ENCODE data around the gene TRIM67. TPM values are rescaled to one million over a fixed set of nuclear protein-coding genes. Genes with fewer than 3 reads are reported as not detected.
"Not testable (repeated sequence)": the region's sequence is repeated elsewhere in the genome, so short reads cannot be mapped to it uniquely, and the experiment has no call there.

Gene TRIM67
- total and polyA plus RNA-seq, 7 experiments from 2014 or later = 0.02 TPM; not detected in 6

DNA sequence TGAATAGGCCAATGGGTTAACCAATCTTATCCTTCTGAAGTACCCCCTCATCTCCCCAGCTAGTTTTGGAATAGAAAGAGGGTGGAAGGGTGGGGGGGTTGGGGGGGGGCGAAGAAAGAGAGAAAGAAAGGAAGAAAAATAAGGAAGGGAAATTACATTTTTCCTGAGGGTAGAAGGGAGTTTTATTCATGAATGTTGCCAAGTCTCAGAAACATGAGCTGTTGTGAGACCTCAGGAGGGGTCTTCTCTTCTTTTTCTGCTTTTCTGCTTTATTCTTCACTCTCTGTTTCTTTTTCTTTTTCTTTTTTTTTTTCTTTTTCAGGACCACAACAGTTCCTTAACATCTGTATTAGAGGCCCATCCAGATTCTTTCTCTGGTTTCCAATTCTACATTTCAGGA is 6.0 kb upstream of the TRIM67 start:
- Mint-ChIP-seq H3K4me1 (peaks cover 0 to under 1% (median 0%) of the 10 kb centered on the region in 7 donors), H3K36me3 (no peaks in the 10 kb centered on the region), H3K9me3 (peaks cover 4 to 29% (median 12%) of the 10 kb centered on the region in 11 donors), H3K27me3 (peaks cover 53 to 60% (median 58%) of the 10 kb centered on the region in 5 donors), H3K27ac (no peak overlapping the region), H3K4me3 (no peak overlapping the region)
- intact Hi-C loops (cut with micrococcal nuclease) = no loop called here
- peaks cover 0 to 14% (median 0%) of the 10 kb centered on the region in 3 experiments for H3K9me3 ChIP-seq (ENCODE audit: control insufficient read depth in 2 of 3, low read length in 3 of 3)
- H3K4me1 ChIP-seq (ENCODE audit: control insufficient read depth in 2 of 2, insufficient read depth in 2 of 2, low read length in 2 of 2) = no peaks in the 10 kb centered on the region
- CTCF ChIA-PET = no interaction called here
- no peak for ATAC-seq
- no peak overlapping the region for H3K4me3 ChIP-seq (ENCODE audit: low read length)
- no peak overlapping the region for H3K27ac ChIP-seq (ENCODE audit: low read depth, low read length)
- no peaks in the 10 kb centered on the region for H3K36me3 ChIP-seq (ENCODE audit: control insufficient read depth in 2 of 3, insufficient read depth in 3 of 3, low read length in 3 of 3)
- DNase-seq = no peak
- POLR2A ChIA-PET = no interaction called here
- peaks cover 0 to under 1% of the 10 kb centered on the region in 2 donors for H3K27me3 ChIP-seq (ENCODE audit: control insufficient read depth in 2 of 2, insufficient read depth in 2 of 2, low read length in 2 of 2)

DNA sequence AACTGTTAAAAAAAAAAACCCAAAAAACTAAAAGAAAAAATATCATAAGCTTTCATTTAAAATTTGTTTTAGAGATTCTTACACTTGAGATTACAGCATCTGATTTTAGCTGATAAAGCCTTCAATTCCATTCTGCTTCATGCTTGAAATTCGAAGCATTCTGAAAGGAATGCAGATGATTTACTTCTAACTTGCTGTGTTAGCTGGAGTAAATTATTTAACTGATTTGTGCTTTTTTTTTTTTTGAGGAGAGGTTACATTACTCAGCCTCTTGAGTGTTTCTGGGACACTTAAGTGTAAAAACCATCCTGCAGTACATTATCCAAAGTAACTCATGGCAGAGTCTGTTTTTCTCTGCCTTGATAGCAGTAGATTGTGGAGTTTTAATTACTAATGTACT is 4.5 kb upstream of the TRIM67 start:
- Histone ChIP-seq H3K9me3 (ENCODE audit: control insufficient read depth in 2 of 3, low read length in 3 of 3) (peaks cover 0 to 4% (median 0%) of the 10 kb centered on the region in 3 experiments), H3K27me3 (ENCODE audit: control insufficient read depth in 2 of 2, insufficient read depth in 2 of 2, low read length in 2 of 2) (peaks cover 0 to 3% of the 10 kb centered on the region in 2 donors), H3K4me1 (ENCODE audit: control insufficient read depth in 2 of 2, insufficient read depth in 2 of 2, low read length in 2 of 2) (peaks cover 0 to 3% of the 10 kb centered on the region in 2 donors), H3K36me3 (ENCODE audit: control insufficient read depth in 2 of 3, insufficient read depth in 3 of 3, low read length in 3 of 3) (no peaks in the 10 kb centered on the region), H3K27ac (ENCODE audit: low read depth, low read length) (no peak overlapping the region), H3K4me3 (ENCODE audit: low read length) (no peak overlapping the region)
- Mint-ChIP-seq H3K4me1 (peaks cover 0 to 6% (median 0%) of the 10 kb centered on the region in 7 donors), H3K9me3 (peaks cover 2 to 20% (median 5%) of the 10 kb centered on the region in 11 donors), H3K4me3 (no peak overlapping the region), H3K36me3 (no peaks in the 10 kb centered on the region), H3K27ac (no peak overlapping the region), H3K27me3 (peaks cover 56 to 67% (median 60%) of the 10 kb centered on the region in 5 donors)
- ChIA-PET CTCF (no interaction called here), POLR2A (no interaction called here)
- intact Hi-C loops (cut with micrococcal nuclease) = no loop called here
- DNase-seq (no peak), ATAC-seq (no peak)

DNA sequence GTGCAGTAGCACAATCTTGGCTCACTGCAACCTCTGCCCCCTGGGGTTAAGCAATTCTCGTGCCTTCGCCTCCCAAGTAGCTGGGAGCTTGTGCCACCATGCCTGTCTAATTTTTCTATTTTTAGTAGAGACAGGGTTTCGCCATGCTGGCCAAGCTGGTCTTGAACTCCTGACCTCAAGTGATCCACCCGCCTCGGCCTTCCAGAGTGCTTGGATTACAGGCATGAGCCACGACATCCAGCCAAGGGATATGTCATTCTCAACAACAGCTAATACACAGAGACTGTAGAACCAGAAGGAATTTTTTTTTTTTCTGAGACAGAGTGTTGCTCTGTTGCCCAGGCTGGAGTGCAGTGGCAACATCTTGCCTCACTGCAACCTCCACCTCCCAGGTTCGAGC is 3.7 kb upstream of the TRIM67 start:
- H3K27me3 Mint-ChIP-seq = peaks cover 56 to 67% (median 60%) of the 10 kb centered on the region in 5 donors
- H3K4me3 ChIP-seq (ENCODE audit: low read length); H3K36me3 Mint-ChIP-seq; H3K36me3 ChIP-seq (ENCODE audit: control insufficient read depth in 2 of 3, insufficient read depth in 3 of 3, low read length in 3 of 3); H3K4me1 Mint-ChIP-seq; intact Hi-C loops (cut with micrococcal nuclease); H3K27ac ChIP-seq (ENCODE audit: low read depth, low read length); DNase-seq; CTCF ChIA-PET; H3K4me3 Mint-ChIP-seq; H3K9me3 ChIP-seq (ENCODE audit: control insufficient read depth in 2 of 3, low read length in 3 of 3); ATAC-seq; H3K27me3 ChIP-seq (ENCODE audit: control insufficient read depth in 2 of 2, insufficient read depth in 2 of 2, low read length in 2 of 2); POLR2A ChIA-PET; H3K4me1 ChIP-seq (ENCODE audit: control insufficient read depth in 2 of 2, insufficient read depth in 2 of 2, low read length in 2 of 2); H3K27ac Mint-ChIP-seq: not testable (repeated sequence)
- peaks cover 0 to 12% (median 0%) of the 10 kb centered on the region in 11 donors for H3K9me3 Mint-ChIP-seq

DNA sequence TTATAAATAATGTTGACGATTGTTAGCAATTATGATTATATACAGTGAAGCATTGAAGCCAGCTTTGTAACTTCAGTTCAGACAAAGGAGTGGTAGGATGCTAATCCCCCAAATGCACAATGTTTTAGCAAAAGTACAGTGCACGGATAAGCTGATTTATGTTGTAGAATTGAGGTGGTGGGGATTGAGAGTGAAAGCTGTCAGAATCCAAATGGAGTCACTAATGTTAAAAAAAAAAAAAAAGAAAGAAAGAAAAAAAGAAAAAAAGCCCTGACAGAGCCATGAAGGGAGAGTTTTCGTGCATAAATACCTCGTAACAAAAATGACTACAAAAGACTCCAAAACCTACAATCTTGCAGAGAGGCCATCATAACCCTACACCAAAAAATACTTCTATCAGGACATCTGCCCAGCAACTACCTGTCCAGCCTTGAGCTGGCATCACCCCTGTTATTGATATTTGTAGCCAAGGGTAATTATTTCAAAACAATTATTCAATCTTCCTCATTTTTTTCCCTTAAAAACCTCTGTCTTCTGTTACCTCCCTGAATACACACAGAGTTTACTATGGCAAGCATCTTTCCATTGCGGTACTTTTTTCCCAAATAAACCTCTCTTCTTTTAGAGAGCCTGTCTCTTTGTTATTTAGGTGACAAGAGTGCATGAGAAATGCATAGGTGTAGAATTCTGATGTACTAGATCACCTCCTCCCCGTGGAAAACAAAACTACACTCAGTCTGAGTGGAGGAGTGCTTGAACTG is 2.5 kb upstream of the TRIM67 start:
- no peak for ATAC-seq
- H3K4me3 ChIP-seq (ENCODE audit: low read length) = no peak overlapping the region
- ChIA-PET CTCF (no interaction called here), POLR2A (no interaction called here)
- no peak for DNase-seq
- H3K36me3 ChIP-seq (ENCODE audit: control insufficient read depth in 2 of 3, insufficient read depth in 3 of 3, low read length in 3 of 3) = no peaks in the 10 kb centered on the region
- no peaks in the 10 kb centered on the region for H3K36me3 Mint-ChIP-seq
- H3K27me3 Mint-ChIP-seq = peaks cover 55 to 72% (median 65%) of the 10 kb centered on the region in 5 donors
- peaks cover 0 to 7% of the 10 kb centered on the region in 2 donors for H3K4me1 ChIP-seq (ENCODE audit: control insufficient read depth in 2 of 2, insufficient read depth in 2 of 2, low read length in 2 of 2)
- H3K27ac ChIP-seq (ENCODE audit: low read depth, low read length) = no peak overlapping the region
- peaks cover 0 to 5% (median 0%) of the 10 kb centered on the region in 11 donors for H3K9me3 Mint-ChIP-seq
- intact Hi-C loops (cut with micrococcal nuclease) = no loop called here
- H3K4me3 Mint-ChIP-seq = no peak overlapping the region
- H3K4me1 Mint-ChIP-seq = peaks cover 0 to 9% (median 2%) of the 10 kb centered on the region in 7 donors
- H3K9me3 ChIP-seq (ENCODE audit: control insufficient read depth in 2 of 3, low read length in 3 of 3) = no peaks in the 10 kb centered on the region
- H3K27ac Mint-ChIP-seq = no peak overlapping the region
- H3K27me3 ChIP-seq (ENCODE audit: control insufficient read depth in 2 of 2, insufficient read depth in 2 of 2, low read length in 2 of 2) = peaks cover 0 to 9% of the 10 kb centered on the region in 2 donors

DNA sequence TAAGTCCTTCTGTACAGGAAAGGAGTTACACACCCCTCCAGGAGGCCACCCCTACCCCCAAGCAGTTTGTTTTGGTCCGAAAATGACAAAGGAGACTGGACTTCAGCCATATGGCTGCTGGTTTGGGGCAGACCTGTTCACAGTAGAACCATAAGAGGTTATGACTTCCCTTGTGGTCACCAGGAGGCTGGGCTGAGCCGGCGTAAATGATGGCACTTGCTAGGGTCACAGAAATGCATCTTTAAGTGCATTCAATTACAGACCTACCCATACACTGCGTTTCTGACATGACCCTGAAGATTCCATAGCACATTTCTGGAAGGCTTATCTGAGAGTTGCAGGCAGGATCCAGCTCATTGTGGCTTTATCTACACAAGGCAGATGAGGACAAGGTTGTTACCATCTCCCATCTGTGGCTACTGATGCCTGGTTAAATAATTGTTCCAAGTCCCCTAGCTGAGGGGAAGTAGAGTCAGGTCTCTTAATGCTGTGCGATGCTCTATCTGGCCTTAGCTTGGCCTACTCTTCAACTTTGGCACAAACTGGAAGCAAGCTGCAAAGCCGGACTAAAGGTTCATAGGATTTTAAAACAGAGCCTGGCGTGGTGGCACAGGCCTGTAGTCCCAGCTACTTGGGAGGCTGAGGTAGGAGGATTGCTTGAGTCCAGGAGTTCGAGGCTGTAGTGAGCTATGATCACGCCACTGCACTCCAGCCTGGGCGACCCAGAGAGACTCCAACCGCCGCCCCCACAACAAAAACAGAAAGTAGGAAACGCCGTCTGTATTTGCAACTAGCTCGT is 1.7 kb upstream of the TRIM67 start:
- no peak overlapping the region for H3K27ac Mint-ChIP-seq
- H3K4me3 Mint-ChIP-seq = peak overlapping the region in 3 of 10 donors; percentile 7 to 44 (median 13)
- Histone ChIP-seq H3K4me3 (ENCODE audit: low read length) (no peak overlapping the region), H3K36me3 (ENCODE audit: control insufficient read depth in 2 of 3, insufficient read depth in 3 of 3, low read length in 3 of 3) (no peaks in the 10 kb centered on the region), H3K9me3 (ENCODE audit: control insufficient read depth in 2 of 3, low read length in 3 of 3) (no peaks in the 10 kb centered on the region), H3K4me1 (ENCODE audit: control insufficient read depth in 2 of 2, insufficient read depth in 2 of 2, low read length in 2 of 2) (peaks cover 0 to 7% of the 10 kb centered on the region in 2 donors), H3K27me3 (ENCODE audit: control insufficient read depth in 2 of 2, insufficient read depth in 2 of 2, low read length in 2 of 2) (peaks cover 0 to 9% of the 10 kb centered on the region in 2 donors), H3K27ac (ENCODE audit: low read depth, low read length) (no peak overlapping the region)
- CTCF ChIA-PET = no interaction called here
- ATAC-seq (no peak), DNase-seq (no peak)
- H3K36me3 Mint-ChIP-seq = no peaks in the 10 kb centered on the region
- peaks cover 0 to 5% (median 0%) of the 10 kb centered on the region in 11 donors for H3K9me3 Mint-ChIP-seq
- H3K4me1 Mint-ChIP-seq = peaks cover 0 to 9% (median 2%) of the 10 kb centered on the region in 7 donors
- H3K27me3 Mint-ChIP-seq = peaks cover 56 to 76% (median 67%) of the 10 kb centered on the region in 5 donors
- POLR2A ChIA-PET = no interaction called here
- intact Hi-C loops (cut with micrococcal nuclease) = loop anchor here in 1 of 2 donors (10.0 kb wide), 1 partner anchor 735 kb away; the partner anchor contains the start of gene PGBD5

DNA sequence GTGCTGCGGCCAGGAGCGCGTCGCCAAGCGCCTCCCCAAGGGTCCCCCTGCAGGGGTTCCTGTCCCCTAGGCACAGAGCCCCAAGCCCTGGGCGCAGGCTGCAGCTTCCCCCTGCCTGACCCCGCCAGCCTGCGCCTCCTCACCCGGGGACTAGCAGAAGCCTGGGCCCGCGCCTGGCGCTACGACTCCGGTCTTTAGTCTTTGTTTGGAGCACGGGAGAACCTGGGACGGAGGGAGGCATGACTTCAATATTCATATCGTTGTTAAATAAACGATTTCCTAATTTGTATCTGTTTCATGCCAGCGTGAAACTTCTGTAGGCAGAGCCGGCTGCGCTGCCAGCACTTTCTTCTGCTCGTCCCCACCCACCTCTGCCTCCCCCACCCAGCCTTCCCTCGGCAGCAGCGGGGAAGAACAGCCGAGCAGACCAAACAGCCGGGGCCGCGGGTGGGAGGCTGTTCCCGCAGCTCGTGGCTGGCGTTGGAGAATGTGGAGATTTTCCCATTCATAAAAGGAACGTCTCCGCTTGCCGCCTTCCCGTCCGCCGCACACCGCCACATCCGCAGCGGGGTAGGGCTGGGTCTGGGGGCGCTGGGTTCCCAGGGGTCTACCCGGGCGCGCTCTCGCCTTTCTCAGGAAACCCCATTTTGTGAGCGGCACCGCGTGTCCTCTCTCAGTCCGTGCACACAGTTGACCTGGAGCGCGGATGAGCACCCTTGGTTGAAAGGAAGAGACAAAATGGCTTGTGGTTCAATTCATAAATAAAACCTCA is 777 bp upstream of the TRIM67 start:
- Mint-ChIP-seq H3K4me3 (peak overlapping the region in 7 of 10 donors; percentile 7 to 61 (median 39)), H3K9me3 (peaks cover 0 to 5% (median 0%) of the 10 kb centered on the region in 11 donors), H3K27ac (no peak overlapping the region), H3K36me3 (no peaks in the 10 kb centered on the region), H3K4me1 (peaks cover 0 to 9% (median 2%) of the 10 kb centered on the region in 7 donors), H3K27me3 (peaks cover 56 to 77% (median 69%) of the 10 kb centered on the region in 5 donors)
- ChIA-PET CTCF (no interaction called here), POLR2A (no interaction called here)
- Histone ChIP-seq H3K27ac (ENCODE audit: low read depth, low read length) (no peak overlapping the region), H3K4me1 (ENCODE audit: control insufficient read depth in 2 of 2, insufficient read depth in 2 of 2, low read length in 2 of 2) (peaks cover 0 to 7% of the 10 kb centered on the region in 2 donors), H3K27me3 (ENCODE audit: control insufficient read depth in 2 of 2, insufficient read depth in 2 of 2, low read length in 2 of 2) (peaks cover 0 to 9% of the 10 kb centered on the region in 2 donors), H3K4me3 (ENCODE audit: low read length) (no peak overlapping the region), H3K9me3 (ENCODE audit: control insufficient read depth in 2 of 3, low read length in 3 of 3) (no peaks in the 10 kb centered on the region), H3K36me3 (ENCODE audit: control insufficient read depth in 2 of 3, insufficient read depth in 3 of 3, low read length in 3 of 3) (no peaks in the 10 kb centered on the region)
- intact Hi-C loops (cut with micrococcal nuclease) = loop anchor here in 1 of 2 donors (10.0 kb wide), 1 partner anchor 736 kb away; the partner anchor contains the start of gene PGBD5
- ATAC-seq = no peak
- no peak for DNase-seq
